Measurements from ENCODE around the gene ARL2. TPM values are rescaled to one million over a fixed set of nuclear protein-coding genes. Genes with fewer than 3 reads are reported as not detected.
"Not testable (repeated sequence)": the region's sequence is repeated elsewhere in the genome, so short reads cannot be mapped to it uniquely, and the experiment has no call there.

The ARL2 gene
- total RNA-seq, 1 donor from 2014 or later = 66.4 TPM

DNA sequence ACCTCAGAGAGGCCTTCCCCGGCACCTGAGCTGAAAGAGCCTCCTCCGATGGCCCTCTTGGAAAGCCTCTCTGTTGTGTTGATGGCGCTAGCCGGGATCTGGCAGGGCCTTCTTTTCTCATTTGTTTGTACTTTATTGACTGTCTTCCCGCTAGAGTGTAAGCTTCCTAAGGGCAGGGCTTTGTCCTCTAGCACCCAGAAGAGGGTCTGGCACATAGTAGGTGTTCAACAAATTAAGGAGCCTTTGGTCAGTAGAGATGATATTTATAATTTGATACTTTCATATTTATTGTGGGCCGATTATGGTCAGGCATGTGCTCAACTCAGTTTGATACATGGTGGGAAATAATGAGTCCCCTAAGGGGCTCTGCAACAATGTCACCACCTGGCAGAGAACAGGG, 4.0 kb downstream of the ARL2 start:
- Mint-ChIP-seq H3K4me3 (ENCODE audit: unreplicated experiment) (no peak overlapping the region), H3K36me3 (ENCODE audit: low read depth, unreplicated experiment) (peaks cover 13% of the 10 kb centered on the region), H3K27me3 (ENCODE audit: unreplicated experiment) (peaks cover 2% of the 10 kb centered on the region), H3K27ac (ENCODE audit: unreplicated experiment) (no peak overlapping the region), H3K4me1 (ENCODE audit: unreplicated experiment) (peaks cover 11% of the 10 kb centered on the region), H3K9me3 (ENCODE audit: unreplicated experiment) (no peaks in the 10 kb centered on the region)
- TF ChIP-seq, protein P1, sequence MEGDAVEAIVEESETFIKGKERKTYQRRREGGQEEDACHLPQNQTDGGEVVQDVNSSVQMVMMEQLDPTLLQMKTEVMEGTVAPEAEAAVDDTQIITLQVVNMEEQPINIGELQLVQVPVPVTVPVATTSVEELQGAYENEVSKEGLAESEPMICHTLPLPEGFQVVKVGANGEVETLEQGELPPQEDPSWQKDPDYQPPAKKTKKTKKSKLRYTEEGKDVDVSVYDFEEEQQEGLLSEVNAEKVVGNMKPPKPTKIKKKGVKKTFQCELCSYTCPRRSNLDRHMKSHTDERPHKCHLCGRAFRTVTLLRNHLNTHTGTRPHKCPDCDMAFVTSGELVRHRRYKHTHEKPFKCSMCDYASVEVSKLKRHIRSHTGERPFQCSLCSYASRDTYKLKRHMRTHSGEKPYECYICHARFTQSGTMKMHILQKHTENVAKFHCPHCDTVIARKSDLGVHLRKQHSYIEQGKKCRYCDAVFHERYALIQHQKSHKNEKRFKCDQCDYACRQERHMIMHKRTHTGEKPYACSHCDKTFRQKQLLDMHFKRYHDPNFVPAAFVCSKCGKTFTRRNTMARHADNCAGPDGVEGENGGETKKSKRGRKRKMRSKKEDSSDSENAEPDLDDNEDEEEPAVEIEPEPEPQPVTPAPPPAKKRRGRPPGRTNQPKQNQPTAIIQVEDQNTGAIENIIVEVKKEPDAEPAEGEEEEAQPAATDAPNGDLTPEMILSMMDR (IDR thresholded peaks at IDR 0.05; ENCODE audit: unreplicated experiment) = no peak
- no peak for DNase-seq (ENCODE audit: low spot score)

GRCh38 chr11:65019824-65020223, 5.9 kb downstream of the ARL2 start:
- Mint-ChIP-seq H3K9me3 (ENCODE audit: unreplicated experiment) (no peaks in the 10 kb centered on the region), H3K27ac (ENCODE audit: unreplicated experiment) (no peak overlapping the region), H3K36me3 (ENCODE audit: low read depth, unreplicated experiment) (peaks cover 13% of the 10 kb centered on the region), H3K4me3 (ENCODE audit: unreplicated experiment) (peak overlapping the region; percentile 68), H3K27me3 (ENCODE audit: unreplicated experiment) (peaks cover 2% of the 10 kb centered on the region), H3K4me1 (ENCODE audit: unreplicated experiment) (peaks cover 7% of the 10 kb centered on the region)
- DNase-seq (ENCODE audit: low spot score) = no peak
- TF ChIP-seq, protein P1 (IDR thresholded peaks at IDR 0.05; ENCODE audit: unreplicated experiment) = no peak

- peaks cover 13% of the 10 kb centered on the region for H3K36me3 Mint-ChIP-seq (ENCODE audit: low read depth, unreplicated experiment)
- H3K27ac Mint-ChIP-seq (ENCODE audit: unreplicated experiment) = no peak overlapping the region
- H3K4me3 Mint-ChIP-seq (ENCODE audit: unreplicated experiment) = peak overlapping the region; percentile 21
- H3K27me3 Mint-ChIP-seq (ENCODE audit: unreplicated experiment) = no peaks in the 10 kb centered on the region
- no peak for DNase-seq (ENCODE audit: low spot score)
- no peaks in the 10 kb centered on the region for H3K9me3 Mint-ChIP-seq (ENCODE audit: unreplicated experiment)
- H3K4me1 Mint-ChIP-seq (ENCODE audit: unreplicated experiment) = peaks cover 7% of the 10 kb centered on the region
- TF ChIP-seq, protein P1 (IDR thresholded peaks at IDR 0.05; ENCODE audit: unreplicated experiment) = no peak
These were observed 7.0 kb downstream of the ARL2 start for GRCh38 chr11:65021003-65021402.

DNA sequence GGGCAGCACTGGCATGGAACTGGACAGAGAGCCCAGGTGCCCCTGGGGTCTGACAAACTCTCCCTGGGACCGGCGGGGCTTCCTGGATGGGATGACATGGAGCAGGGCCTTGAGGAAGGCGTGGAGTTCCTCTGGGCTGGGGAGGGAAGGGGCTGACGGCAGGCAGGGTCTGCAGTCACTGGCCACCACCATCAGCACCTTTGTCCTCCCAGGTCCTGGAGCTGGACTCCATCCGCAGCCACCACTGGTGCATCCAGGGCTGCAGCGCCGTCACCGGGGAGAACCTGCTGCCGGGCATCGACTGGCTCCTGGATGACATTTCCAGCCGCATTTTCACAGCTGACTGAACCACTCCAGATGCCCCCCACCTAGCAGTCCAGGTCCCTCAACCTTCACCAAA, 7.5 kb downstream of the ARL2 start:
- Mint-ChIP-seq H3K4me3 (ENCODE audit: unreplicated experiment) (peak overlapping the region; percentile 21), H3K36me3 (ENCODE audit: low read depth, unreplicated experiment) (peaks cover 9% of the 10 kb centered on the region), H3K27me3 (ENCODE audit: unreplicated experiment) (no peaks in the 10 kb centered on the region), H3K4me1 (ENCODE audit: unreplicated experiment) (peaks cover 5% of the 10 kb centered on the region), H3K27ac (ENCODE audit: unreplicated experiment) (no peak overlapping the region), H3K9me3 (ENCODE audit: unreplicated experiment) (no peaks in the 10 kb centered on the region)
- DNase-seq (ENCODE audit: low spot score) = no peak
- TF ChIP-seq, protein P1 (IDR thresholded peaks at IDR 0.05; ENCODE audit: unreplicated experiment) = no peak

- DNase-seq (ENCODE audit: low spot score); H3K36me3 Mint-ChIP-seq (ENCODE audit: low read depth, unreplicated experiment); H3K27me3 Mint-ChIP-seq (ENCODE audit: unreplicated experiment); H3K4me1 Mint-ChIP-seq (ENCODE audit: unreplicated experiment); H3K4me3 Mint-ChIP-seq (ENCODE audit: unreplicated experiment); H3K9me3 Mint-ChIP-seq (ENCODE audit: unreplicated experiment); H3K27ac Mint-ChIP-seq (ENCODE audit: unreplicated experiment): not testable (repeated sequence)
These were observed 9.5 kb downstream of the ARL2 start for GRCh38 chr11:65023502-65023901.

GRCh38 chr11:65026810-65027209, 12.8 kb downstream of the ARL2 start:
- Mint-ChIP-seq H3K4me3 (ENCODE audit: unreplicated experiment) (peak overlapping the region; percentile 88), H3K36me3 (ENCODE audit: low read depth, unreplicated experiment) (no peaks in the 10 kb centered on the region), H3K4me1 (ENCODE audit: unreplicated experiment) (peaks cover 8% of the 10 kb centered on the region), H3K27ac (ENCODE audit: unreplicated experiment) (peak overlapping the region; percentile 6), H3K9me3 (ENCODE audit: unreplicated experiment) (no peaks in the 10 kb centered on the region), H3K27me3 (ENCODE audit: unreplicated experiment) (peaks cover 2% of the 10 kb centered on the region)
- TF ChIP-seq, protein P1 (IDR thresholded peaks at IDR 0.05; ENCODE audit: unreplicated experiment) = no peak
- DNase-seq (ENCODE audit: low spot score) = no peak
